GM18520 (cell line): ENCODE data around the gene SUPT3H.
"Not testable (repeated sequence)": the region's sequence is repeated elsewhere in the genome, so short reads cannot be mapped to it uniquely, and the experiment has no call there.

ENCODE experiments used
- ATAC-seq: cut with Tn5 transposase; IDR thresholded peaks from one replicate; pipeline ENCODE4 v1.9.1; 2021; ENCODE audit not compliant: unreplicated experiment

Gene SUPT3H

GRCh38 chr6:45327956-45328522 is 49.7 kb downstream of the SUPT3H start, which contains the start of gene RUNX2:
RUNX2 (plus strand) TSS chr6:45328330; CDS start chr6:45328727, 397 bp downstream.
- no peak for ATAC-seq

GRCh38 chr6:45326698-45327417 is 50.9 kb downstream of the SUPT3H start:
- ATAC-seq, result no peak

DNA sequence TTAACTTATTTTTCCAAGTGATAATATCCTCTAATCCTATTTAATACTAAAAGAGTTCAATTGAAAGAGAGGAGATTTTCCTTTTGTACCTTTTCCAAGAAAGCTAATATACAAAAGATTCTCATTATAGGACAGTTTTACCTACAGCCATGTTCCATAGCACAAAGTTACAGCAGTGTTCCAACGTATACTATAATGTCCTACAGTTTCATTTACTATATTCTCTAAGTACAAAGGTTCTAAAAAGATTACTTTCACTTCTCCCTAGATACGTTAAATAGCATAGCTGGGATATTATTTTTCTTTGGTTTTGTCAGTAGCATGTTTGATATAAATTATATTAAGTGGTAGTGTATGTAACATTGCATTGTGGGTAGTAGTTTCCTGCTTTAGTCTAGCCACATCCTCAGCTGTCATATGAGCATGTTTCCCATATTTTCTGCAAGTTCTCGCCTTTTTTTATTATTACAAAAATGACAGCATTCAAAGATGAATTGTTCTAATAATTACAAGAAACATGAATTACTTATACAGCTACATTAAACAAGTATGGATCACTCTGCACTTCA is 54.0 kb downstream of the SUPT3H start:
- ATAC-seq, result no peak

DNA sequence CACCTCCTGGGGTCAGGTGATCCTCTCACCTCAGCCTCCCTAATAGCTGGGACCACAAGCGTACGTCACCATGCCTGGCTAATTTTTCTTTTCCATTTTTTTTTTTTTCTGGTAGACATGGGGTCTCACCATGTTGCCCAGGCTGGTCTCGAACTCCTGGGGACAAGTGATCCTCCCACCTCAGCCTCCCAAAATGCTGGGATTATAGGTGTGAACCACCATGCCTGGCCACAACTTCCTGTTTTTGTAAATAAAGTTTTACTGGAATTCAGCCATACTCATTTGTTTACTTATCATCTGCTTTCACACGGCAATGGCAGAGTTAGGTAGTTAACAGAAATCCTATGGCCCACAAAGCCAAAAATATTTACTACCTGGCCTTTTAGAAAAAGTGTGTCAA is 57.4 kb downstream of the SUPT3H start:
- ATAC-seq, result no peak

DNA sequence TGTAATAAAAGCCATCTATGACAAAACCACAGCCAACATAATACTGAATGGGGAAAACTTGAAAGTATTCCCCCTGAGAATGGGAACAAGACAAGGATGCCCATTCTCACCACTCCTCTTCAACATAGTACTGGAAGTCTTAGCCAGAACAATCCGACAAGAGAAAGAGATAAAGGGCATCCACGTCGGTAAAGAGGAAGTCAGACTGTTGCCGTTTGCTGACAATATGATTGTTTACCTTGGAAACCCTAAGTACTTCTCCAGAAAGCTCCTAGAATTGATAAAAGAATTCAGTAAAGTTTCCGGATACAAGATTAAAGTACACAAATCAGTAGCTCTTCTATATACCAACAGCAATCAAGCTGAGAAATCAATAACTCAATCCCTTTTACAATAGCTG is 63.6 kb downstream of the SUPT3H start:
- no peak for ATAC-seq

DNA sequence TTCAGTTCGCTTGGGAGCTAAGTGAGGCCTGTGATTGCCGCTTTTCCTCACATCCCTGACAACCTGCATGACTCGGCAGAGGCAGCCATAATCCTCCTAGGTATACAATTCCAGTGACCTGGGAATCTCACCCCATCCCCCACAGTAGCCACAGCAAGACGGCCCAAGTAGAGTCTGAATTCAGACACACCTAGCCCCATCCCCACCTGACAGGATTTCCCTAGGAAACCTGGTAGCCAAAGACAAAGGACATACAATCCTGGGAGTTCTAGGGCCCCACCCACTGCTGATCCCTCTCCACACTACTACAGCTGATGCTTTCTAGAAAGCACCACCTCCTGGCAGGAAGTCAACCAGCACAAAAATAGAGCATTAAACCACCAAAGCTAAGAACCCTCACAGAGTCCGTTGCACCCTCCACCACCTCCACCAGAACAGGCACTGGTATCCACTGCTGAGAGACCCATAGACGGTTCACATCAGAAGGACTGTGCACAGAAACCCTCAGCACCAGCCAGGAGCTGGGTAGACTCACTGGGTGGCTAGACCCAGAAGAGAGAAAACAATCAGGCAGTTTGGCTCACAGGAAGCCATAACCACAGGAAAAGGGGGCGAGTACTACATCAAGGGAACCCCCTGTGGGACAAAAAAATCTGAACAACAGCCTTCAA is 67.5 kb downstream of the SUPT3H start:
- ATAC-seq, result no peak

DNA sequence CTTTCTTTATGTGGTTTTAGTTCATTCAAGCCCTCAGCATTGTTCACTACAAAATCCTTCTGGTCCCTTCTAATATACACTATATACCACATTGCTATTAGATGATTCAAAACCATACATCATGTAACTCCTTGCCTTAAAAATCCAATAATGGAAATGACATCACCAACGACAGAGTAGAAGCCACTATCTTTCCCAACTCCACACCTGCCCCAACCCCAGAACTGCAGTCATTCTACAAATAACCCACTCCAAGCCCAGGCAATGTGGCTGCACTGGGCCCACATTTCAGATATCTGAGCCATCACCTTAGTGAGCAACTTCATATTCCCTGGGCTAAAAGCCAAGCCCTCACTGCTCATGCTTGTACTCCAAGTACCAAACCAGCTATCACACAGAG is 72.2 kb downstream of the SUPT3H start:
- ATAC-seq, result no peak

GRCh38 chr6:45302832-45303231 is 74.9 kb downstream of the SUPT3H start:
- no peak for ATAC-seq

DNA sequence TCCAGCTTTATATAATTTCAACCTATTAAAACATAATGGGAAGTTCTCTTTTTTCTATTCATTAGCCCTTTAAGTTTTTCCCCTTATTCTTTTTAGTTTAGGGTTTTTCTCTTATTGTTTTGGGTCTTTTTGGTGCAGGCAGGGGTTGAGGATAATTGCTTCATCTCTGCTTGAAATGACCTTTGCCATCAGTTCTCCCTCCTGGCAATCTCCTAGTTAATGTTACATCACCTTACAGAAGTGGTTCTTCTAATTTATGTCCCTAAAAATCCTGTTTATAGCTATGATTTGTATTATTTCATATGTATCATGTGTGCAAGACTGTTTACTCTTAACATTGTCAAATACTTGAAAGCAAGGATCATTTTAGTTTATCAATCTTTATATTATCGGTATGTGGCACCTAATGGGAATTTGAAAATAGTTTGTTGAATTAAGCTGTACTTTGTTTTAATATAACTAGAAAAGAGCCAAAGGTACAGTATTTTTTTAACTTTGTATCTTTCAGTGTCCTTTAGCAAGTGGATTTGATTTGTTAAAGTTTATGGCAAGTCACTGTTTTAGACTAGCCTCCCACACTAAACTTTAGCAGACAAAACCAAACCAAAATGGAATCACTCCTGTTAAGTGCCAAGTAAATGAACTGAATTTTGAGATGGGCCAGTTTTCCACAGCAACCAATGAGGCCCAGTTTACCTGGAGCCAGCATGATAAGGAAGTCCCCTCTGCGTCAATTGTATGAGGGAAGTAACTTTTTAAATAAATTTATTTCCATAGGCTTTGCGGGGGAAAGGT is 76.2 kb downstream of the SUPT3H start:
- ATAC-seq, result no peak

DNA sequence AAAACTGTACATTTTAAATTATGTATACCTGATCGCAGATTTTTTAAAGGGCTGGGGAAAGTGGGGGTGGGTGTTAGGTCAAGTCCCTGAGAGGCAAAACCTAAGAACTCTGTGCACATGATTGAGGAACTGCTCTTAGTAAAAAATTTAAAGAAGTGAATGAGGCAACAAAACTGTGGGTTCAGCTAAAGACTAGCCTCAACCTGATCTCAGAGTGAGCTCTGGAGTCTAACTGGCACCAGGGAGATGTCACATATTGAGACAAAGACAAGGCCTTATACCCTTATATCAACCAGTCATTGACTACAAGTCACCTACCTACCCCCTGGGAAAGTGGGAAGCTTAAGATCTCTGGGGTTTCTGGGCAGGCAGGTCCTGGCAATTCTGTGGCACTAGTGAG is 77.0 kb downstream of the SUPT3H start:
- ATAC-seq, result no peak

GRCh38 chr6:45299096-45299581 is 78.6 kb downstream of the SUPT3H start:
- ATAC-seq, result no peak

GRCh38 chr6:45297320-45297719 is 80.4 kb downstream of the SUPT3H start:
- no peak for ATAC-seq

GRCh38 chr6:45294065-45294701 is 83.6 kb downstream of the SUPT3H start:
- ATAC-seq, result not testable (repeated sequence)

- no peak for ATAC-seq
Measured at GRCh38 chr6:45293306-45293705, 84.4 kb downstream of the SUPT3H start.

GRCh38 chr6:45289751-45290514 is 87.8 kb downstream of the SUPT3H start:
- ATAC-seq, result no peak

- not testable (repeated sequence) for ATAC-seq
Measured at GRCh38 chr6:45286707-45287106, 91.0 kb downstream of the SUPT3H start.

DNA sequence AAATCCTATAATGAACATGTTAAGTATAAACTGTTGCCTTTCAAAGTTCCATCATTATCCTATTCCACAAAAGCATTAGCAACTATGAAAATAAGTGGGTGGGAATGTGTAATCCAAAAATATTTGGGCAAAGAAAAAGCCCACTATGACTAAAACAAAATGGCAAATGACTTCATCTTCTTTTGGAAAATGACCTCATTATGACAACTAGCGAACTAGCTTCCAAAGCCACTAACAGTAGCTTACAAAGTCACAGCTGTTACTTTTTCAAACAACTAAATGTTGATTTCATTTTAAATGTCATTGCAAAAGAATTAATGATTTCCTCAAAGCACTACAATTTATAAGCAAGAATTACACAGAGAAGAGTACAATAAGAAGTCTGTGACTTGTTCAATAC is 99.4 kb downstream of the SUPT3H start:
- no peak for ATAC-seq

DNA sequence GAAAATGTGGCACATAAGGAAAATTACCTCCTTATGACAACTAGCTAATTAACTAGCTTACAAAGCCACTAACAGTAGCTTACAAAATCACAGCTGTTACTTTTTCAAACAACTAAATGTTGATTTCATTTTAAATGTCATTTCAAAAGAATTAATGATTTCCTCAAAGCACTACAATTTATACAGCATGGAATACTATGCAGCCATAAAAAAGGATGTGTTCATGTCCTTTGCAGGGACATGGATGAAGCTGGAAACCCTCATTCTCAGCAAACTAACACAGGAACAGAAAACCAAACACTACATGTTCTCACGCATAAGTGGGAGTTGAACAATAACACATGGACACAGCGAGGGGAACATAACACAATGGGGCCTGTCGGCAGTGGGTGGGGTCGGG is 100.0 kb downstream of the SUPT3H start:
- ATAC-seq, result not testable (repeated sequence)

DNA sequence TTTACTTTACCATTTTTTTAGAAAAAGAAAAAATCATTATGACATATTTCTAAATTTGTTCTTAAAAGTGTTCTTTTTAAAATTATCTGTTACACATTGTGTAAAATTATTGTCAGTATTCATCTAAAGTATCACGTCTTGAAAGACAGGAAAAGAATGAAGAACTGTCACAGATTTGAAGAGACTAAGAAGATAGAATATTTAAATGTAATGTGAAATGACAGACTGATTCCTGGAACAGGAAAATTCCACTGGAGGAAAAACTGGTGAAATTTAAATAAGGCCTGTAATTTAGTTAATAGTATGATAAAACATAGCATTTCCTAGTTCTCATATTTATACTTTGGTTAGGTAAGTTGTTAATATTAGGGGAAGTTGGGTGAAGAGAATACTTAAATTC is 102.4 kb downstream of the SUPT3H start:
- ATAC-seq, result no peak

DNA sequence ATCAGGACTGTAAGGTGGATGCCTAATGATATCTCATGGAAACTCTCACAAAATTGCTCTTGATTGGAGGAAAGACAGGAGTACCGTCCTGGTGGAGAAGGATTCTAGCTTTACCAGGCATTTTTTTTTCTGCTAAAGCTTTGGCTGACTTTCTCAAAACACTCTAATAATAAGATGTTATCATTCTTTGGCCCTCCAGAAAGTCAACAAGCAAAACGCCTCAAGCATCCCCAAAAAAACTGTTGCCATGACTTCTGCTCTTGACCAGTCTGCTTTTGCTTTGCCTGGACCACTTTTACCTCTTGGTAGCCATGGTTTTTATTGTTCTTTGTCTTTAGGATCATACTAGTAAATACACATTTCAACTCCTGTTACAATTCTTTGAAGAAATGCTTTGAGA is 105.1 kb downstream of the SUPT3H start:
- ATAC-seq, result no peak
